Esophagus muscularis mucosa (tissue), 3 donors: ENCODE measurements around the gene TBX18.

ENCODE experiments used
- POLR2AphosphoS5 ChIP-seq, 2 donors: sonication (generic); formaldehyde crosslinking; IDR thresholded peaks; one replicate each; pipeline ENCODE4 v1.6.1; 2017; ENCODE audit warnings: antibody characterized with exemption in 2 of 2
- TF ChIP-seq, protein P1 (sequence below), 3 experiments: fragments of 200-600 bp in 2 of 3; fragments of 450-650 bp in 1 of 3; sonication (generic) in 2 of 3; IDR thresholded peaks; one replicate each; pipeline ENCODE4 v1.5.1; 2017 to 2019; ENCODE audit warnings: antibody characterized with exemption in 3 of 3, mild to moderate bottlenecking in 2 of 3, moderate library complexity in 1 of 3

DNA sequence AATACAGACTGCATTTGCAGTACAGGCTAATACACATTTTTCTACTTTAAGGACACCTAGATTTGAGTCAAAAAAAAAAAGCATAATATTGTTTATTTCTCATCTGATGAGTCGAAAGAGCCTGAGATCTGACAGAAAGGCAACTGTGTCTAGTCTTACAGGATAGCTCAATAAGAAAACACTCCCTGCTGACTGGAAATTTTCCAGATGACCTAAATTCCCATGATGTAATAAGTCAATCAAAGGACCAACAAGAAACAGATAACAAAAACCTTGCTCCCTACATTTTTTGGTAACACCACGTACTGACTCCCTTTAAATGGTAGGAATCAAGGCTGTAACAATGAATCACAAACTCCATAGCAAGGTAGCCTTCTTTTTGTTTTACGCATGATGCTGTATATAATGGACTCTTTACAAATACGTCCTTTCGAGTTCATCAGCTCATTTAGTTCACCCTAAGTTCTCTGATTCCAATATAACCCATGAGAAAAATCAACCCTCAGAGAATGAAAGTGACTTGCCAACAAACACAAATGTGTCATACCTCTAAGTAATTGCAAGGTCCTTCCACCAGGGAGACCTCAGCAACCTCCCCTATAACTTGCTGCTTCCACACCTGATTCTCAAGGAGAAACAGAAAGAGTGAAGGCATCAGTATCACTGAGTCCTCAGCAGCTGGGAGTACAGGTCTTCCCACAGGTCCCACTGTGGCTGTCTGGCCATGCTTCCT is 12.1 kb downstream of the TBX18 start:
- TF ChIP-seq POLR2AphosphoS5 (IDR thresholded peaks at IDR 0.05): no peak
- TF ChIP-seq, protein P1, sequence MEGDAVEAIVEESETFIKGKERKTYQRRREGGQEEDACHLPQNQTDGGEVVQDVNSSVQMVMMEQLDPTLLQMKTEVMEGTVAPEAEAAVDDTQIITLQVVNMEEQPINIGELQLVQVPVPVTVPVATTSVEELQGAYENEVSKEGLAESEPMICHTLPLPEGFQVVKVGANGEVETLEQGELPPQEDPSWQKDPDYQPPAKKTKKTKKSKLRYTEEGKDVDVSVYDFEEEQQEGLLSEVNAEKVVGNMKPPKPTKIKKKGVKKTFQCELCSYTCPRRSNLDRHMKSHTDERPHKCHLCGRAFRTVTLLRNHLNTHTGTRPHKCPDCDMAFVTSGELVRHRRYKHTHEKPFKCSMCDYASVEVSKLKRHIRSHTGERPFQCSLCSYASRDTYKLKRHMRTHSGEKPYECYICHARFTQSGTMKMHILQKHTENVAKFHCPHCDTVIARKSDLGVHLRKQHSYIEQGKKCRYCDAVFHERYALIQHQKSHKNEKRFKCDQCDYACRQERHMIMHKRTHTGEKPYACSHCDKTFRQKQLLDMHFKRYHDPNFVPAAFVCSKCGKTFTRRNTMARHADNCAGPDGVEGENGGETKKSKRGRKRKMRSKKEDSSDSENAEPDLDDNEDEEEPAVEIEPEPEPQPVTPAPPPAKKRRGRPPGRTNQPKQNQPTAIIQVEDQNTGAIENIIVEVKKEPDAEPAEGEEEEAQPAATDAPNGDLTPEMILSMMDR (IDR thresholded peaks at IDR 0.05): no peak
